DOHH2 (cell line): ENCODE results near the gene OR7G1.

ENCODE experiments used
- EZH2phosphoT487 ChIP-seq: fragments of 200-600 bp; sonication (generic); IDR thresholded peaks from 2 replicates; pipeline ENCODE4 v1.6.1; 2017; ENCODE audit warnings: borderline replicate concordance, mild to moderate bottlenecking, antibody characterized with exemption, low read length, moderate library complexity, mixed read lengths
- TF ChIP-seq, protein P1 (sequence below): fragments of 200-600 bp; sonication (generic); IDR thresholded peaks from one replicate; pipeline ENCODE4 v1.5.1; 2014; ENCODE audit warnings: antibody characterized with exemption, mild to moderate bottlenecking, low read depth, low read length; ENCODE audit not compliant: poor library complexity, severe bottlenecking

- TF ChIP-seq, protein P1, sequence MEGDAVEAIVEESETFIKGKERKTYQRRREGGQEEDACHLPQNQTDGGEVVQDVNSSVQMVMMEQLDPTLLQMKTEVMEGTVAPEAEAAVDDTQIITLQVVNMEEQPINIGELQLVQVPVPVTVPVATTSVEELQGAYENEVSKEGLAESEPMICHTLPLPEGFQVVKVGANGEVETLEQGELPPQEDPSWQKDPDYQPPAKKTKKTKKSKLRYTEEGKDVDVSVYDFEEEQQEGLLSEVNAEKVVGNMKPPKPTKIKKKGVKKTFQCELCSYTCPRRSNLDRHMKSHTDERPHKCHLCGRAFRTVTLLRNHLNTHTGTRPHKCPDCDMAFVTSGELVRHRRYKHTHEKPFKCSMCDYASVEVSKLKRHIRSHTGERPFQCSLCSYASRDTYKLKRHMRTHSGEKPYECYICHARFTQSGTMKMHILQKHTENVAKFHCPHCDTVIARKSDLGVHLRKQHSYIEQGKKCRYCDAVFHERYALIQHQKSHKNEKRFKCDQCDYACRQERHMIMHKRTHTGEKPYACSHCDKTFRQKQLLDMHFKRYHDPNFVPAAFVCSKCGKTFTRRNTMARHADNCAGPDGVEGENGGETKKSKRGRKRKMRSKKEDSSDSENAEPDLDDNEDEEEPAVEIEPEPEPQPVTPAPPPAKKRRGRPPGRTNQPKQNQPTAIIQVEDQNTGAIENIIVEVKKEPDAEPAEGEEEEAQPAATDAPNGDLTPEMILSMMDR: no peak
- TF ChIP-seq EZH2phosphoT487: no peak
Measured at GRCh38 chr19:9156304-9156703, 40.7 kb upstream of the OR7G1 start.
